IMR-90 (cell line): Measurements from ENCODE around the gene CUX1. TPM values are rescaled to one million over a fixed set of nuclear protein-coding genes. Genes with fewer than 3 reads are reported as not detected.

ENCODE experiments used
- ATAC-seq: fragments of 200-7000 bp; cut with Tn5 transposase; 2 replicates; pipeline ENCODE4 v1.9.1; 2020; ENCODE audit warnings: low read depth, mild to moderate bottlenecking, moderate library complexity
- BruUV-seq: library from RNA; stranded (reverse); fragments of 400-500 nt; replicated peaks from 2 replicates; lab custom pipeline; 2021; lab: Mats Ljungman, UMichigan
- CTCF ChIA-PET: fragments of 300-600 bp; formaldehyde crosslinking; extraction: SDS; loops from one replicate; lab custom pipeline; 2021; ENCODE audit warnings: antibody characterized with exemption; lab: Yijun Ruan, JAX
- POLR2A ChIA-PET: fragments of 300-600 bp; sonication (Branson Sonifier 250); formaldehyde crosslinking; loops from one replicate; lab custom pipeline; 2022; ENCODE audit warnings: antibody characterized with exemption; ENCODE audit not compliant: unreplicated experiment; lab: Charles Lee
- DNase-seq: peaks from one replicate; pipeline ENCODE4 v3.0.0; 2013
- H2AFZ ChIP-seq: replicated peaks from 2 replicates; pipeline ENCODE3; 2013; ENCODE audit warnings: low read length, mild to moderate bottlenecking; ENCODE audit not compliant: poor library complexity
- H2AK5ac ChIP-seq: 2 replicates; pipeline ENCODE4 v1.6.1; 2013; ENCODE audit warnings: low read depth, low read length, inconsistent platforms
- H2AK9ac ChIP-seq: replicated peaks from 2 replicates; pipeline ENCODE3; 2013; ENCODE audit warnings: mild to moderate bottlenecking, low read depth, low read length, moderate library complexity; ENCODE audit not compliant: poor library complexity
- H2BK120ac ChIP-seq: 2 replicates; pipeline ENCODE4 v1.6.1; 2013; ENCODE audit warnings: low read depth, low read length, inconsistent platforms
- H2BK15ac ChIP-seq: 3 replicates; pipeline ENCODE4 v1.6.1; 2013; ENCODE audit warnings: low read depth, low read length, inconsistent platforms
- H2BK20ac ChIP-seq: 2 replicates; pipeline ENCODE4 v1.6.1; 2013; ENCODE audit warnings: low read depth, mild to moderate bottlenecking, inconsistent platforms, low read length, moderate library complexity
- H2BK5ac ChIP-seq: 2 replicates; pipeline ENCODE4 v1.6.1; 2013; ENCODE audit warnings: mild to moderate bottlenecking, low read depth, low read length, inconsistent platforms; ENCODE audit not compliant: poor library complexity, severe bottlenecking
- H3K14ac ChIP-seq: replicated peaks from 2 replicates; pipeline ENCODE4 v1.6.1; 2013; ENCODE audit warnings: low read depth, low read length, inconsistent platforms
- H3K18ac ChIP-seq: 2 replicates; pipeline ENCODE4 v1.6.1; 2013; ENCODE audit warnings: low read depth, low read length, control low read depth
- H3K23ac ChIP-seq: 2 replicates; pipeline ENCODE4 v1.6.1; 2013; ENCODE audit warnings: low read depth, low read length, inconsistent platforms
- H3K27ac ChIP-seq: 2 replicates; pipeline ENCODE4 v1.5.1; 2013; ENCODE audit warnings: mild to moderate bottlenecking, control low read depth, low read length; ENCODE audit not compliant: insufficient read depth
- H3K27me3 ChIP-seq: 2 replicates; pipeline ENCODE4 v1.6.1; 2013; ENCODE audit warnings: low read length; ENCODE audit not compliant: control insufficient read depth, insufficient read depth
- H3K36me3 ChIP-seq: 2 replicates; pipeline ENCODE4 v1.6.1; 2013; ENCODE audit warnings: low read length, mixed read lengths; ENCODE audit not compliant: control insufficient read depth, insufficient read depth
- H3K4ac ChIP-seq: 2 replicates; pipeline ENCODE4 v1.6.1; 2013; ENCODE audit warnings: low read depth, low read length, inconsistent platforms
- H3K4me1 ChIP-seq: 2 replicates; pipeline ENCODE4 v1.6.1; 2013; ENCODE audit warnings: low read length, mixed read lengths; ENCODE audit not compliant: control insufficient read depth, insufficient read depth
- H3K4me2 ChIP-seq: 2 replicates; pipeline ENCODE4 v1.6.1; 2013; ENCODE audit warnings: low read depth, mild to moderate bottlenecking, control low read depth, low read length, moderate library complexity
- H3K4me3 ChIP-seq: 2 replicates; pipeline ENCODE4 v1.5.1; 2013; ENCODE audit warnings: low read depth, mild to moderate bottlenecking, control low read depth, low read length, moderate library complexity; ENCODE audit not compliant: insufficient read depth
- H3K56ac ChIP-seq: 2 replicates; pipeline ENCODE4 v1.6.1; 2013; ENCODE audit warnings: low read length, inconsistent platforms; ENCODE audit not compliant: insufficient read depth; ENCODE audit errors: extremely low read depth
- H3K79me1 ChIP-seq, 2 experiments: 2 replicates each; pipeline ENCODE4 v1.6.1; 2013; ENCODE audit warnings: low read length in 2 of 2, inconsistent platforms in 1 of 2, low read depth in 1 of 2
- H3K9ac ChIP-seq: 2 replicates; pipeline ENCODE4 v1.6.1; 2013; ENCODE audit warnings: low read depth, low read length, control low read depth
- H3K9me1 ChIP-seq: 2 replicates; pipeline ENCODE4 v1.6.1; 2013; ENCODE audit warnings: low read length, inconsistent platforms; ENCODE audit not compliant: insufficient read depth
- H3K9me3 ChIP-seq: 2 replicates; pipeline ENCODE4 v1.6.1; 2013; ENCODE audit warnings: low read length; ENCODE audit not compliant: control insufficient read depth, insufficient read depth
- H4K20me1 ChIP-seq: 2 replicates; pipeline ENCODE4 v1.6.1; 2013; ENCODE audit warnings: low read length, inconsistent platforms; ENCODE audit not compliant: insufficient read depth
- H4K5ac ChIP-seq: 2 replicates; pipeline ENCODE4 v1.6.1; 2013; ENCODE audit warnings: mild to moderate bottlenecking, low read depth, low read length, control low read depth
- H4K8ac ChIP-seq, 2 experiments: 2 replicates each; pipeline ENCODE4 v1.6.1; 2013; ENCODE audit warnings: low read depth in 2 of 2, low read length in 2 of 2, control low read depth in 1 of 2, inconsistent platforms in 1 of 2
- H4K91ac ChIP-seq: 2 replicates; pipeline ENCODE4 v1.6.1; 2013; ENCODE audit warnings: low read depth, low read length, inconsistent platforms; ENCODE audit not compliant: insufficient read depth
- RCOR1 ChIP-seq: IDR thresholded peaks from 2 replicates; pipeline ENCODE4 v1.6.1; 2012; ENCODE audit warnings: mild to moderate bottlenecking, low read length, improper control_type of control experiment; ENCODE audit not compliant: insufficient replicate concordance
- WGBS, 2 experiments: methylation state at CpG; one replicate each; pipeline versions ENCODE4 v1.1.5 to v1.1.7; 2013; ENCODE audit warnings: missing lambda C conversion rate in 2 of 2; ENCODE audit not compliant: insufficient read length in 1 of 2; ENCODE audit errors: extremely low coverage in 2 of 2; 5-methylcytosine and 5-hydroxymethylcytosine counted together
- dilution Hi-C: fragments of 300-500 bp; cut with HindIII; formaldehyde crosslinking; loops from one replicate; pipeline ENCODE4 v1.14.3; 2018; ENCODE audit warnings: low sequenced_read_pairs; ENCODE audit not compliant: unreplicated experiment
- in situ Hi-C: fragments of 300-500 bp; cut with MboI; formaldehyde crosslinking; loops from 3 replicates; pipeline ENCODE4 v1.14.3; 2019; ENCODE audit warnings: low sequenced_read_pairs, inconsistent platforms, mixed read lengths
- intact Hi-C: fragments of 100-400 bp; cut with micrococcal nuclease; formaldehyde crosslinking; loops from 2 replicates; pipeline ENCODE4 v1.10.0; 2022
- polyA plus RNA-seq, 3 experiments: library from polyadenylated mRNA; depleted of rRNA; stranded (reverse); fragments of >200 nt; gene quantifications; 2 replicates each; pipeline ENCODE4 v1.2.3, GENCODE V29; 2012; ENCODE audit warnings: low replicate concordance in 1 of 3
- total RNA-seq: library from RNA; depleted of rRNA; stranded (reverse); fragments of >200 nt; gene quantifications from 2 replicates; pipeline ENCODE4 v1.2.3, GENCODE V29; 2012

CUX1 gene
- total and polyA plus RNA-seq, 2 of the 4 experiments (the other 2 are of a cell fraction), result 19.7 to 46.4 TPM

DNA sequence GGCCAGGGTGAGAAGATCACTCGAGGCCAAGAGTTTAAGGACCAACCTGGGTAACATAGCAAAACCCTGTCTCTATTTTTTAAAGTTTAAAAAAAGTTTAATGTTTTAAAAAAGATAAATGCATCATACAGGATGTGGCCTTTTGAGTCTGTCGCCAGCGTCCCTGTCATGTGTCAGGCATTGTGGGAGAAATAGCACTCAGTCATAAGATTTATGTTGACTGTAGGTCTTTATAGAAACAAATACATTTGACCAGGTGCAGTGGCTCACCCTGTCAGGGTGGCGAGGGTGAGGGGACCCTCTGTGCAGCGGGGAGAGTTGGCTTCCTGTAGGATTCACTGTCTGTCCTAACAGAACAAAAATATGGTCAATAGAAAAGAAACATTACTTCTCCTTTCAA is 405.8 kb downstream of the CUX1 start:
- intact Hi-C loops, result no loop called here
- DNase-seq, result peak; percentile 24

More for the DNA sequence above, 405.8 kb downstream of the CUX1 start:
- Histone ChIP-seq H2BK120ac (no peak overlapping the region), H3K4me1 (peaks cover 15% of the 10 kb centered on the region), H4K5ac (no peak overlapping the region), H3K9ac (no peak overlapping the region), H3K9me1 (peaks cover 18% of the 10 kb centered on the region), H4K91ac (no peak overlapping the region), H3K9me3 (no peaks in the 10 kb centered on the region), H3K27ac (no peak overlapping the region), H3K14ac (no peak overlapping the region), H3K79me1 (peaks cover 7 to 30% of the 10 kb centered on the region in 2 experiments; a peak in 3 of 4 replicates), H3K4me2 (no peak overlapping the region), H3K23ac (no peak overlapping the region), H2AK9ac (no peak overlapping the region), H2BK5ac (no peak overlapping the region), H3K4ac (no peak overlapping the region), H2BK20ac (no peak overlapping the region), H3K4me3 (no peak overlapping the region), H2AK5ac (no peak overlapping the region), H3K36me3 (peaks cover 6% of the 10 kb centered on the region), H4K8ac (no peak overlapping the region), H2BK15ac (no peak overlapping the region), H2AFZ (no peak overlapping the region), H3K27me3 (no peaks in the 10 kb centered on the region), H4K20me1 (peaks cover 5% of the 10 kb centered on the region; the same call in 1 of the 2 replicates), H3K56ac (no peak overlapping the region), H3K18ac (no peak overlapping the region)
- no TSS peak for BruUV-seq
- ChIA-PET CTCF (no interaction called here), POLR2A (no interaction called here)
- no peak for TF ChIP-seq RCOR1
- dilution Hi-C loops, result no loop called here
- ATAC-seq, result no peak
- in situ Hi-C loops, result no loop called here
- WGBS, 2 experiments, result 75% methylated on average over 2 of the region's 5 CpGs; no CpG with 5 or more reads in 1 of the 2 experiments
